Head of caudate nucleus (tissue), 42 donors: ENCODE results near the gene PGM1.
"Not testable (repeated sequence)": the region's sequence is repeated elsewhere in the genome, so short reads cannot be mapped to it uniquely, and the experiment has no call there.

Experiments
- DNase-seq, 42 donors: peaks; one replicate each; pipeline versions ENCODE4 v3.0.0 to v3.0.0-alpha.2; 2020 to 2021; ENCODE audit warnings: mixed read lengths in 7 of 42
- intact Hi-C: fragments of 100-400 bp; cut with DNase I; formaldehyde crosslinking; loops from one replicate; pipeline ENCODE4 v1.15.0; 2022

Gene PGM1

DNA sequence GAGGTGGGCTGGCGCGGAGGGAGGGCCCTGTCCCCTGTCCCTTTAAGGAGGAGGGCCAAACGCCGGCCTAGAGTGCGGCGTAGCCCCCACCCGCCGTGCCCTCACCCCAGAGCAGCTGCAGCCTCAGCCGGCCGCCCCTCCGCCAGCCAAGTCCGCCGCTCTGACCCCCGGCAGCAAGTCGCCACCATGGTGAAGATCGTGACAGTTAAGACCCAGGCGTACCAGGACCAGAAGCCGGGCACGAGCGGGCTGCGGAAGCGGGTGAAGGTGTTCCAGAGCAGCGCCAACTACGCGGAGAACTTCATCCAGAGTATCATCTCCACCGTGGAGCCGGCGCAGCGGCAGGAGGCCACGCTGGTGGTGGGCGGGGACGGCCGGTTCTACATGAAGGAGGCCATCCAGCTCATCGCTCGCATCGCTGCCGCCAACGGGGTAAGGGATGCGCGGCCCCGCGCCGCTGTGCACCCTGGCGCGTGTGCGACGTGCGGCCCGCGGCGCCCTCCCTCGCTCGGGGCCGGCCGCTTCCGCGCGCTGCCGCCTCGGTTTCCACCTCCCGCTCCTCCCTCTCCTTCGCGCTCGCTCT is at the start of gene PGM1:
Gene PGM1, plus strand, starts transcription at position 109 of the 583 bp plus-strand sequence. Its CDS starts 78 bp downstream, at position 187.
- intact Hi-C loops: no loop called here
- DNase-seq: peak; percentile 28 to 88 (median 76)

DNA sequence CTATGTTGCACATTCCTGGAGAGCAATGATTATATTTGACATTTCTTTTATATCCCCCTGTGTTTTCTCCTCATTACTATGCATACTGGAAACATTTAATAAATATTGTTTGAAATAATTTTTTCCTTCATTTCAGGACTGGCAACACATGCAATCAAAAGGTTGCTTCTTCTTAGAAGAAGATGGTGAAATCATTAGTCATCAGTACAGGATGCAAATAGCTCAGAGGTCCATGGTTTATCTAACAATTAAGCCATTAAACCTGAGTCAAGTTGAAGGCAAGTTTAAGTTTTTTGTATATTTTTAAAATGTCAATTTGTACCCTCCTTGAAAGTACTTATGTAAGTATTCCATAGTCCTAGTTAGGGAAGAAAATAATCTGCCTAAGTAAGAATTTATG is 47.4 kb upstream of the PGM1 start:
- intact Hi-C loops: no loop called here
- no peak for DNase-seq

DNA sequence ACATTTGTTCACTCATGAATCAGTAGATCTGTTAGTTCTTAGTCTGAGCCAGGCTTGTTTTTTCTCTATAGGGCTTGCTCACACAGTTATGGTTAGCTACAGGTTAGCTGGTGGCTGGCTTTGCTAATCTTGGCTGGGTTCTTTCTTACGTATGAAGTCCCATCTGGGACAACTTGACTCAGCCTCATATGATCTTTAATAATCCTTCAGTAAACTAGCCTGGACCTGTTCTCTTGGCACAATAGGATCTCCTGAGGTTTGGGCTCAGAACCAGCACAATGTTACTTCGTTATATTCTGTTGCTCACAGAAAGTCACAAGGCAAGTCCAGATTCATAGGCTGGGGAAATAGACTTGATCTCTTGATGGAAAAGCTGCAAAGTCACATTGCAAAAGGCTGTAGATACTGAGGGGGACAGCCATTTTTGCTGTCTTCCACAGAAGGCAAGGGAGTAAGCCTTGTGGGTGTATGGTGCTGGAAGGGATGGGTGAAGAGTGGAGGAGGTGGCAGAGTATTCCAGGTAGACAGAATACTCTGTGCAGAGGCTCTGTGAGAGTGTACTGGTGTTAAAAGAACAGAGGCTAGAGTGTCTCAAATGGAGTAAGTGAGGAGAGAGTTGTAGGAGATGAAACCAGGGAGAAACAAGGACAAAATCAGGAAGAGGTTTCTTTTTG is 45.5 kb upstream of the PGM1 start:
- intact Hi-C loops: no loop called here
- peak in 3 of 42 donors; percentile 3 to 40 (median 23) for DNase-seq

DNA sequence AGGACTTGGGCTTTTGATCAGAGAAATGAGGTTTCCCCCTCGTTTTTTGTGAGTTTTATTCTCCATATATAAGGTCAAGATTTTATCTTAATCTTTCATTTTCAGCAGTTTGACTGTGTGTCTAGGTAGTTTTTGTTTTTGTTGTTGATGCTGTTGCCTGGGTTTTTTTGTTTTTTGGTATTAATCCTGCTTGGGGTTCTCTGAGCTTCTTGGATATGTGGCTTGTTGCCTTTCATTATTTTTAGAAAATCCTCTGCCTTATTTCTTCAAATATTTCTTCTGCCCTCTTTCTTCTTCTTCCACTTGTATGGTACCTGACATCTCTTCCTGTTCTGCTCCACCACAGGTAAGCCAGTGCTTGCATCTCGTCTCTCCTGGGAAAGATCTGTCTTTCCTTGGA is 44.9 kb upstream of the PGM1 start:
- DNase-seq: no peak
- intact Hi-C loops: no loop called here

DNA sequence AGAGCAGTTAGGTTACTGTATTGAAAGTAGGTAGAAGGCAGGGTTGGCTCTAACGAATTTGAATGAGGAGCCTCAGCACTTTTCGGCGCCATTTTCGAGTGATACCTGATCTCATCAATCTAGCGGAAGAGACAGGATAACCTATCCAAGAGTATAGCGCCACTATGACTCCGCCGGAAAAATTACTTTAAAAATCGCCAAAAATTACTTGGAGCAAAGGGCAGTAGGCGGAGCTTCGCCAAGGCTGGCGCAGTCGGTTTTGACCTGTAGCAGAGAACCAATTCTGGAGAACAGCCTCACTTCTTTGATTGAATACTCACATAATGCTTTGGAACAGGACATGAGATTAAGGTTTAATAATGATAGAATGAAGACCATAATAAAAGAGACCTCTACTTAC is 44.3 kb upstream of the PGM1 start:
- intact Hi-C loops: no loop called here
- no peak for DNase-seq

DNA sequence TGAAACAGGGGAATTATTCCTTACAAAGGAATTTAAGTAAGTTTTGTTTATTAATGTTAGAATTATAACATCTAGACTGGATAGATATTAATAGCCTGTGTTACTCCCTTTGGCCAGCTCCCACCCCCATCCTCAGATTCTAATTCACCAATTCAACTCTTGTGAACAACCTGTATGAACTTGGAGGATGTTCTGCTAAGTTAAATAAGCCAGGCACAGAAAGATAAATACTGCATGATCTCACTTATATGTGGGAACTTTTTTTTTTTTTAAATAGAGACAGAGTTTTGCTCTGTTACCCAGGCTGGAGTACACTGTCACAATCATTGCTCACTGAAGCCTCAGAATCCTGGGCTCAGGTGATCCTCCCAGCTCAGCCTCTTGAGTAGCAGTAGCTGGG is 37.7 kb upstream of the PGM1 start:
- DNase-seq: no peak
- intact Hi-C loops: no loop called here

DNA sequence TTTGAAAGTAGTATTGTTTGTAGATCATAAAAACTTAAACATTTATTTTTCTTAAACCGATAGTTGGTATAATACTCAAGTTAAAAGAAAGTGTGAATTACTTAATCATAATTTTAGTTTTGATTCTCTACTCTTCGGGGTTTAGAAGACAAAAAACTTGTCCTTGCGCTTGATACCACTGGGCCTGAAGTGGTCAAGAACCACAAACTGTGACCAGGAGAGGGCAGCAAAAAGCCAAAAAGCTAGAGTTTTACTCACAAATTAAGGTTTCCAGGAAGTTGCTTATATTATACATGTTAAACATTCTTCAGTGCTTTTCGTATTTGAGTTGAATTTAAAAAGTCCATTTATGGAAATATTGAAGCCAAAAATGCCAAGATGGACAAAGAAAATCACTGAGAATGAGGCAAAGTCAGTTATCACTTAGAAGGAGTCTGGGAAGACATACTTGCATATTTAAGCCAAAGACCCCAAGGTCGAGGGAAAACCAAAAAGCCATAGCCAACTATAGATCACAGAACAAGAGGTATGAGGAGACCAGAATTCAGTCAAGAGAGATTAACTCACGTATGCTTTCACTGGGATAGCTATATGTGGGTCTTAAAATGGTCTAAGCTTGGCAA is 35.7 kb upstream of the PGM1 start:
- peak in 18 of 42 donors; percentile 8 to 76 (median 28) for DNase-seq
- intact Hi-C loops: no loop called here

DNA sequence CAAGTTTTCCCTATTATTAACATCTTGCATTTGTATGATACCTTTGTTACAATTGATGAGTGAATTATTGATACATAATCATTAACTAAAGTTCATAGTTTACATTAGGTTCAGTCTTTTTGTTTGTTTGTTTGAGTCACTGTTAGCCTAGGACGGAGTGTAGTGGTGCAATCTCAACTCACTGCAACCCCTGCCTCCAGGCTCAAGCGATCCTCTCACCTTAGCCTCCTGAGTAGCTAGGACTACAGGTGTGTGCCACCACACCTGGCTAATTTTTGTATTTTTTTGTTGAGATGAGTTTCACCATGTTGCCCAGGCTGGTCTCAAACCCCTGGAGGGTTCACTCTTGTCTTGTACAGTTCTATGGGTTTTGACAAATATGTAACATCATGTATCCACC is 33.9 kb upstream of the PGM1 start:
- DNase-seq: no peak
- intact Hi-C loops: no loop called here

DNA sequence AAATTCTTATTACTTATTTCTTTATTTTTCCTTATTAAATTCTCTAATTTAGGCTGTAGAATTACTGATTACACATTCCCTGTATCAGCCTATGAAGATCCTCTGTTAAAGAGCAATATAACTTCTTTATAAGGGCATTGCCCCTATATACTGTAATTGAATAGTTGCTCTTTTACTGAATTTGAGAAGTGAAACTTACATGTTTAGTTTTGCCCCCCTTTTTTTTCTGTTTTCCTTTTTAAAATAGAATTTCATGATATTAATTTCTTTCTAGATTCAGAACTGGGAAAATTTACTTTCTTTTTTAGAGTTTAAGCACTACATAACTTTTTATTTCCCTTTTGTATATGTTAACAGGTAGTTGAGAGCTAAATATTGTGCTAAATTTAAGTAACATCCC is 29.5 kb upstream of the PGM1 start:
- DNase-seq: no peak
- intact Hi-C loops: no loop called here

DNA sequence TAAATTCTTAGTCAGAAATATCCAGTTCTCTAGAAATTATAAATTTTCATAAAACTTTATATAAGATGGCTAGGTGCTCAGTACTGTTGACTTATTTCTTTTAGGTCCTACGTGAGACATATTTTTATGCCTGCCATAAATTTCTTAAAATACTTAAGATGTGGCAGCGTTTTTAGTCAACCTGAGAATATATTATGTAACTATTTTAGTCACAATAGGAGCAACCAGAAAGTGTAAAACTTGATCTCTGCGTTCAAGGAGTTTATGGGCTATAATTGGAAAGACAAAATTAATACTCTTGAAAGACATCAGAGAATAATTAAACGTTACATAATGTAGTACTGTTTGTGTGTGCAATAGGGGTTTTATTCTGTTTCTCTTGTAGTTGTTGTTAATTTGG is 24.1 kb upstream of the PGM1 start:
- DNase-seq: no peak
- intact Hi-C loops: no loop called here

DNA sequence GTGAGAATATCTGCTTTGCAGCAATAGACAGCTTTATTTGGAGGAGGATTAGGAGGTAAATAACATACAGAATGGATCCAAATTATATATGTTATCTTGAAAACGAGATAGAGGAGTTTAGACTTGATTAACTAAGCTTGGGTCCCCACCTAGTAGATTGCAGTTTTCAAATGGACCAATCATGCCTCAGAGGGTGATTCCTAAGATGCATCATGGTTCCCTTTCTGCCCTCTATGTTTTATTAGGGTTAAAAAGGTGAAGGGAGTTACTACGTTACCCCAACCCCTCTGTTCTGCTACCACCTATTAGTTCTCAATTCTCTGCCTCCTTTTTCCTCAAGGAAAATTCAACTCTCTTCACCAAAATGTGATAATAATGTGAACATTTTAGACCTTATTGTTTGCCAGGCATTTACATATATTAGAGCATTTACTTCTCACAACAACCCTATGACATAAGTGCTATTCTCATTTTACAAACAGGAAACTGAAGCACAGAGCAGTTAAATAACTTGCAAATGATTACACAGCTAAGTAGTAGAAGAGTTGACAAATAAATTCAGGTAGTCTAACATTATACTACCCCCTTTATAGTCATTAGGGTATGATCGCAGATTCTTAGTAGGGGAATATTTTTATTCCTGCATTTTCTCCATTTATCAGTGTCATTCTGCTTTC is 23.4 kb upstream of the PGM1 start:
- intact Hi-C loops: no loop called here

DNA sequence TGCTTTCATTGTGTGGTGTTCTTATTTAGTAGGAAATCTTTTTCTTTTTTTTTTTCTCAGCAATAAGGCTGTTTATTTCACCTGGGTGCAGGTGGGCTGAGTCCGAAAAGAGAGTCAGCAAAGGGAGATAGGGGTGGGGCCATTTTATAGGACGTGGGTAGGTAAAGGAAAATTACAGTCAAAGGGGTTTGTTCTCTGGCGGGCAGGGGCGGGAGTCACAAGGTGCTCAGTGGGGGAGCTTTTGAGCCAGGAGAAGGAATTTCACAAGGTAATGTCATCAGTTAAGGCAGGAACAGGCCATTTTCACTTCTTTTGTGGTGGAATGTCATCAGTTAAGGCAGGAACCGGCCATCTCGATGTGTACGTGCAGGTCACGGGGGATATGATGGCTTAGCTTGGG is 20.5 kb upstream of the PGM1 start:
- intact Hi-C loops, DNase-seq: not testable (repeated sequence)

More for the DNA sequence above, 23.4 kb upstream of the PGM1 start:
- DNase-seq: no peak

DNA sequence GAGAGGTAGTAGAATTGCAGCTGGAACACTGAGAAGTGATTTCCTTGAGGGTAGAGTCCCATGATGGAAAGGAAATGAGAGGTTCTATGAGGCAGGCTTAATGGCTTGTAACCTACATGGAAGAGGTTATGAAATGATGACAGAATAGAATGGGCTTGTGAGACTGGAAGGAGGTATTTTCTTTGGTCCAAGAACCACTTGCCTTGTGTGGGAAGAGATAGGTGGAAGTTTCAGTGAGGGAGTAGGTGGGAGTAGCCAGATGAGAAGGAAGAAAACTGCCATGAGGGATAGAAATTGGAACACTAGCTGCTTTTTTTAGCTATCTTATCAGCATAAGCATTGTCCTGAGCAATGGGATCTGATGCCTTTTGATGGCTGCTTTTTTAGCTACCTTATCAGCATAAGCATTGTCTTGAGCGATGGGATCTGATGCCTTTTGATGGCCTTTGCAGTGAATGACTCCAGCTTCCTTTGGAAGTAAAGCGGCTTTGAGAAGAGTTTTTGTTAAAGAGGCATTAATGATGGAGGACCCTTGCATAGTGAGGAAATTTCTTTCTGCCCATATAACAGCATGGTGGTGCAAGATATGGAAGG is 18.9 kb upstream of the PGM1 start:
- DNase-seq, intact Hi-C loops: not testable (repeated sequence)

DNA sequence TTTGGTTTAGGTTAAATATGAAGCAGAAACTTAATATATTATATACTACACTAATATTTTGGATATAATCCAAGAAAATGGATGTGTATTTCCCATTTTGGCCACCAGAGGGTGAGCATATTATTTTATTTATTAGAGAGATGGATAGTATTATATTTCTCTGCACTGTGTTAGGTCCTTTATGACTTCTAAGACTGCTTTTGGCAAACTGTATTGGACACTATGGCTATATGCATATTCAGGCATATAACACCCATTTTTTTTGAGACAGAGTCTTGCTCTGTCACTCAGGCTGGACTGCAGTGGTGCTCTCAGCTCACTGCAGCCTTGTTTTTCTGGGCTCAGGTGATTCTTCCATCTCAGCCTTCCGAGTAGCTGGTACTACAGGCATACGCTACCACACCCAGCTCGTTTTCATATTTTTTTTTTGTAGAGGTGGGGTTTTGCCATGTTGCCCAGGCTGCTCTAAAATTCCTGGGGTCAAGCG is 17.8 kb upstream of the PGM1 start:
- peak in 1 of 42 donors; percentile 15 for DNase-seq
- intact Hi-C loops: no loop called here

DNA sequence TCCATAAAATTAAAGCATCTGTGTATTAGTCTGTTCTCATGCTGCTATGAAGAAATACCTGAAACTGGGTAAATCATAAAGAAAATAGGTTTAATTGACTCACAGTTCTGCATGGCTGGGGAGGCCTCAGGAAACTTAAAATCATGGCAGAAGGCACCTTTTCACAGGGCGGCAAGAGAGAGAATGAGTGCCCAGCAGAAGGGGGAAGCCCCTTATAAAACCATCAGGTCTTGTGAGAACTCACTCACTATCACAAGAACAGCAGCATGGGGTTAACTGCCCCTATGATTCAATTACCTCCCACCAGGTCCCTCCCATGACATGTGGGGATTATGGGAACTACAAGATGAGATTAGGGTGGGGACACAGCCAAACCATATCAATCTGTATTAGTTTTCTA is 6.9 kb upstream of the PGM1 start:
- DNase-seq, intact Hi-C loops: not testable (repeated sequence)

DNA sequence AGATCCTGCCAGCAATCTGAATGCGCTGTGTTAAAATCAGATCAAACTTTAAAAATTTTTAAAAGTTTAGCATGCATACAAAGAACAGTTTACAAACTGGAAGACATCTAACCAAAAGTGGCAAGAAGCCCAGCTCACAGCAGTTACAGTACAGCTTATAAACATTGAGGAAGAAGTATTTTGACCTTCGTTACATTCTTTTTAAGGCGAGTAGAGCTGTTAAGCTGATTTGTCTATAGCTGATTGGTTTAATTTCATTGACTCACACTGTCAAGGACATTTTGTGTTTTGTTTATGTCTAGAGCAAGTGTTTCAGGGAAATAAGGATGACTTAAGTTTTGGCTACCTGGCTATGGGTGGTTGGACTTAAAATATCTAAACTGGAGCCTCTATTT is 3.0 kb upstream of the PGM1 start:
- intact Hi-C loops: no loop called here
- no peak for DNase-seq

DNA sequence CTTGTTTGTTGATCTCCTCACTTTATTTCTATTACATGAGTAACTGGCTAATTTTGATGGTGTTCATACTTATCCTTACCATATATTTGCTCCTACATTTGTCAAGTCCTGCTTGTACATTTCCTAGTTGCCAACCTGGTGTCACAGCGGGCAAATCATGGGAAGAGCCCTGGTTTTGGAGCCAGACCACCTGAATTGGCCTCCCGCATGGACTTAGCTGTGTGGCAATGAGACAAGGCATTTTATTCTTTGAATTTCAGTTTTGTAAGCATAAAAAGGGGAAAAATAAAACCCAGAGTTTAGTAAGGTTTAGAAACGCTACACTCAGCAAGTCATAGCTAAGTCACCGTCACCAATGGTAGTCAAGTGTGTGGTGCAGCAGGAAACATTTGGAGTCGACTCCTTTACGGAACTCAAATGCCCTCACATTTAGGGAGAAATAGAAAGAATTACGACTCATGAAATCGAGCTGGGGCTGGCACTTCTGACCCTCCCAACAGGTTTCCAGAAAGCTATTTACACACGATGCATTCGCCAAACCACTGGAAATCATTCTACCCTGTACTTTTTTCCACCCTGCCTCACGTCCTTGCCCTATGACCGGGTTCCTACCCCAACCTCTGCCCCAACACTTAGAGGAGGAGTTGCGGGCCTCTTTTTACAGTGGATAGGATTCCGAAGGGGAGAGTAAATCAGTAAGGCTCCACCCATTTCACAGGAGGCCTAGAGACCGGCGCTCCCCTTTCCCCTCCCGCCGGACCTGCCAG is 492 bp upstream of the PGM1 start:
- DNase-seq: peak in 8 of 42 donors; percentile 7 to 46 (median 24)
- intact Hi-C loops: no loop called here

DNA sequence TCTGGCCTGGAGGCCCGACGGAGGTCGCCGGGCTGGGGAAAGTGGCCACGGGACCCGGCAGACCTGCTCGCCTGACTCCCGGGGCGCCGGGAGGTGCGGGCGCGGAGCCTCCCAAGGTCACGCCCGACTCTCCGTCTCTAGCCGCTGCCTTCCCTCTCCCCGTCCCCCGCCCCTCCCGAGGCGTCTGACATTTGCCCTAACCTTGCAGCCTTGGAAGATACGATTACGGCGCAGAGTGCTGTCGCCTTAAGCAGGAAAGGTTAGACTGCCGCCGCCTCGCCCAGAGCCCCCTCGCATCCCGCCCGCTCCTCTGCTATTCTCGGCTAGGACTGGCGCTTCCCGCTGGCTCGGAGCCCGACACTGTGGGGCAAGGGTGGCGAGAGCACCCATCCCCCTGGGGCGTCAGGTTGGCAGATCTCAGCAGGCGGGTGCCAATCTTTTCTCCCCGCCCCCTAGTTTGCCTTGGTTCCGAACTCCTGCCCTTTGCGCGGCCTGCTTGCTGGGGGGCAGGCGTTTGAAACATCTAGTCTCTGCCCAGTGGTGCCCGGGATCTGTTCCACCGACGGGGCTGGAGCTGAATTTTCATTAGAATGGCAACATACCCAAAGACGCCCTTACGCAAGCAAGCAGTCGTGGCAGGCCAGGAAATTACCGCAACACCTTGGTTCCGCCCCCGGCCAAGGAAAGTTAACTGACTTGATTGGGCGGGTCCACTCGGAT is 835 bp downstream of the PGM1 start:
- DNase-seq: peak; percentile 46 to 89 (median 66)
- intact Hi-C loops: no loop called here
